Thoracic aorta endothelial cell (primary cell): ENCODE measurements around the gene ZNF207. TPM values are rescaled to one million over a fixed set of nuclear protein-coding genes. Genes with fewer than 3 reads are reported as not detected.

ENCODE experiments used
- small RNA-seq: library from RNA; depleted of rRNA; stranded (forward); fragments of <200 nt; gene quantifications from one replicate; pipeline ENCODE3, GENCODE V24; 2012
- total RNA-seq: library from RNA; depleted of rRNA; stranded (reverse); fragments of >200 nt; gene quantifications from 2 replicates; pipeline ENCODE4 v1.2.3, GENCODE V29; 2012

Gene ZNF207
- total RNA-seq: 248 and 321 TPM in 2 replicates

GRCh38 chr17:32349854-32350665 lies at the start of gene ZNF207:
ZNF207 (plus strand) TSS chr17:32350157; CDS start chr17:32350286, 129 bp downstream.

GRCh38 chr17:32341857-32342602 lies 7.9 kb upstream of the ZNF207 start, which contains the start of gene C17orf75:
C17orf75 (minus strand) TSS chr17:32342173; CDS start chr17:32342139, 34 bp downstream.

Small RNA genes lying within 50 kb of the gene (small RNA-seq; reads per million reads assigned to genes)
- gene AC005899.6: not detected

Other genes starting within 250 kb of the ZNF207 start
- 49.1 and 60.6 TPM in 2 replicates for gene RHOT1, start 207.7 kb upstream of the ZNF207 start, total RNA-seq
- 0.07 TPM in 1 of 2 replicates, not detected in the other for gene RHBDL3, start 84.3 kb upstream of the ZNF207 start, total RNA-seq
- gene C17orf75, start 8.0 kb upstream of the ZNF207 start, total RNA-seq: 18.8 and 23.8 TPM in 2 replicates
- 187 and 214 TPM in 2 replicates for gene PSMD11, start 94.4 kb downstream of the ZNF207 start, total RNA-seq
- 2.1 TPM in 2 replicates for gene CDK5R1, start 136.8 kb downstream of the ZNF207 start, total RNA-seq